Left colon (tissue), 2 donors: Measurements from ENCODE around the gene MYBPC3. TPM values are rescaled to one million over a fixed set of nuclear protein-coding genes. Genes with fewer than 3 reads are reported as not detected.
A peak's percentile ranks its signal among the peaks of the same experiment; 100 is the strongest.

Experiments
- ATAC-seq: fragments of 200-7000 bp; cut with Tn5 transposase; one replicate; pipeline ENCODE4 v1.9.1; 2020; ENCODE audit warnings: mild to moderate bottlenecking, moderate library complexity
- DNase-seq, 2 donors: peaks; one replicate each; pipeline ENCODE4 v3.0.0-alpha.2; 2020
- intact Hi-C, 2 donors: fragments of 100-400 bp; cut with DNase I in 1 of 2; cut with micrococcal nuclease in 1 of 2; formaldehyde crosslinking; loops; one replicate each; pipeline versions ENCODE4 v1.11.2 to v1.14.0; 2022; cut with DNase I, micrococcal nuclease
- total RNA-seq, 2 donors: library from RNA; stranded (reverse); fragmentation: NEBNext Ultra II Directional; extraction: Animal tissue kit (Norgen Biotek cat#: 25700); gene quantifications; one replicate each; pipeline ENCODE4 v1.2.1, GENCODE V29; 2021
- donor health status: DM: no; HTN: no; CAD: no.
- donor health status: DM: yes; HTN: yes; CAD: no.

Gene MYBPC3
- total RNA-seq, 2 donors from 2014 or later = not detected

DNA sequence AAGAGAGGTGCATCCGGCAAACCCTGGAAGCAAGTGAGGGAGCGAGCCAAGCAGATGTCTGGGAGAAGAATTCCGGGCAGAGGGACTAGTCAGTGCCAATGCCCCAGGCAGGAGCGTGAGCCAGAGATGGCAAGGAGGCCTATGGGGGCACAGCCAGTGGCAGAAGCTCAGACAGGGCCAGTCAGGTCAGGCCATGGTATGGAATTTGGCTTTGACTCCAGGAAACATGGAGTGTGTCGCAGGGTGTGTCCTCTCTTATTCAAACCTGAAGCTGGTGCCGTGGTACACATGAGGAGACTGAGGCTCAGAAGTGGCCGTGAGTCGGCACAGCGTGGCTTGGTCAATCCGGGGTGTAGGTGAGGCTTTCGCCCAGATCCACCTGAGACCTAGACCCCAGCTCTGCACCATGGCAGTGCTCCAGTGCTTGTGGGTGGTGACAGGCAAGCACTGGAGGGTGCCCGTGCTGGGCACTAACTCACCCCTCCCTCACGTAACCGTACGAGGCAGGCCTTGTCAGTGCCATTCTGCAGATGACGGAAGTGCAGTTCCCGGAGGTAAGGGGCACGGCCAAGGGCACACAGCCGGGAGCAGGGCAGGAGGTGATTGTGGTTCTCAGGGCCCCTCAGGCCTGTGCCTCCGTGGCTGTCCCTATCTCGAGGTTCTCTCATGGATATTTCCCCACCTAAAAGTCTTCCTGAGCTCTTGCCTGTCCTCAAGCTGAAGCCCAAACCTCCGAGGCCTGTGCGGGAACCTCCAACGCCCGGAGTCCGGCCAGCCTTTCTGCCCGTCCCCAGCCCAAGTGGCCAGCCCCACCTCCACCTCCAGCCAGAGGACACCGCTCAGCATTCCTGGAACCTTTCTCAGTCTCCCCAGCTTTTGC lies 36.4 kb upstream of the MYBPC3 start:
- ATAC-seq = no peak
- intact Hi-C loops = no loop called here
- no peak for DNase-seq

DNA sequence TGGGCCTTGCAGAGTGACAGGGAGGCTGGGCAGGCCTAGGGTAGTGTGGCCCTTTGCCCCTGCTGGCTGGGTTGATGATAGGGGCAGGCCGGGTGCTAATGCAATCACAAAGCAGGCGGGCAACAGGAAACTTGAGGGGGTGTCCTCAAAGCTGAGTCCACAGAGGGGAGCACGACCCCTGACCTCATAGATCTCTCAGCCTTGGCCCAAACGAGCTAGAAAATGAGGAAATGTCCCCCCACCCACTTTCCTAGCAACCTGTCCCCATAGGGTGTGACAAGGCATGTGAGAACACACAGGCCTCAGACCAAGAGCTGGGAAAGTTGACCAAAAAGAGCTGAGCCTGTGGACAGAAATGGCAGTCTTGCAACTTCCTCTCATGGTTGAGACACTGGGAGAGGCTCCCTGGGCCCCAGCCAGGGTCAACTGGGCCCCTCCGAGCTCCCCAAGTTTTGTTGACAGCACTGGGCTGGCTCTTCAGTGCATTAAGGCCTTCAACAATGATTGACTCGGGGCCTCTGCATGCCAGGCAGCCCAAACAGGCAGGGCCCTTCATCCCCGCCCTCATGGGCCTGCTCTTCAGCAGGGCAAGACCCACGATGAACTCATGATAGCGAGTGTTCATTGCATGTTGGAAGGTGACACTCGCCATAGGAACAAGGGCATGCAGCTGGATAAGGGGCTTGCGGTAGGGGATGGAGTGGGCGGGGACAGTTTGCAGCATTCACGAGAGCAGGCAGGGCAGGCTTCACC lies 35.6 kb upstream of the MYBPC3 start:
- no peak for ATAC-seq
- intact Hi-C loops = no loop called here
- DNase-seq = no peak

DNA sequence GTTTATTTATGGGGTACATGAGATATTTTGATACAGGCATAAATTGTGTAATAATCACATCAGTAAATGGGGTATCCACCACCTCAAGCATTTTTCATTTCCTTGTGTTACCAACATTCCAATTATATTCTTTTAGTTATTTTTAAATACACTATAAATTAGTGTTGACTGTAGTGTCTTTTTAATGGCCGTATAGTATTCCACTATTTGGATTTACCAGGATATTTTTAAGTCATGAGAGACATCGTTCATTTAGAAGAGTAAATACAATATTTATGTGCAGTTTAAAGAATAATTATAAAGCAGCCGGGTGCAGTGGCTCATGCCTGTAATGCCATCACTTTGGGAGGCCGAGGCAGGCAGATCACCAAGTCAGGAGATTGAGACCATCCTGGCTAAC lies 32.0 kb upstream of the MYBPC3 start:
- intact Hi-C loops = no loop called here

DNA sequence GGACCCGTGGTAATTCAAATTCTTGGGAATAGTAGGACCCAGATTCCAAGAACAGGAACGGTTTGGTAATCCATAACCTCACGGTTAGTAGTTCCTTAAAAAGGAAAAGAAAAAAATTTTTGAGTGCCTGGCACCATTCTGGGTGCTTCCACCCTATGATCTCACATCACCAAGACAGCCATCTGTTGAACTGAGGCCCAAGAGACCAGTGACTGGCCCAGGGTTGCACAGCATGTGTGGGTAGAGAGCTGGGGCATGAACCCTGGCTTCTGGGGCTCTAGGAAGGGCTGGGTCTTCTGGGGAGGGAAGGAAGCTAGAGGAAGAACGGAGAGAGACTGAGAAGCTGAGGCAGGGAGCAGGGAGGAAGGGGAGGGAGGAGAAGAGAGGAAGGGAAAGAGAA lies 30.6 kb upstream of the MYBPC3 start:
- DNase-seq (no peak), ATAC-seq (no peak)
- intact Hi-C loops = no loop called here

More for the DNA sequence above, 32.0 kb upstream of the MYBPC3 start:
- ATAC-seq (no peak), DNase-seq (no peak)

DNA sequence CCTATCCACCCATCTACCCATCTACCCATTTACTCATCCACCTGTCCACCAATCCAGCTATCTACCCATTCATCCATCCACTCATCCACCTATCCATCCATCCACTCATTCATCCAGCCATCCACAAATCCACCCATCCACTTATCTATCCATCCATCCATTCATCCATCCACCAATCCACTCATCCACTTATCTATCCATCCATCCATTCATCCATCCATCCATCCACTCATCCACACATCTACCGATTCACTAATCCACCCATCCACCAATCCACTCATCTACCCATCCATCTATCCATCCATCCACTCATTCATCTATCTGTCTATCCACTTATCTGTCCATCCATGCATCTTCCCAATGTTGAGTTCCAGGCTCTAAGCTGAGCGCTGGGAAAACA lies 27.6 kb upstream of the MYBPC3 start:
- DNase-seq = no peak
- intact Hi-C loops = no loop called here
- ATAC-seq = no peak

DNA sequence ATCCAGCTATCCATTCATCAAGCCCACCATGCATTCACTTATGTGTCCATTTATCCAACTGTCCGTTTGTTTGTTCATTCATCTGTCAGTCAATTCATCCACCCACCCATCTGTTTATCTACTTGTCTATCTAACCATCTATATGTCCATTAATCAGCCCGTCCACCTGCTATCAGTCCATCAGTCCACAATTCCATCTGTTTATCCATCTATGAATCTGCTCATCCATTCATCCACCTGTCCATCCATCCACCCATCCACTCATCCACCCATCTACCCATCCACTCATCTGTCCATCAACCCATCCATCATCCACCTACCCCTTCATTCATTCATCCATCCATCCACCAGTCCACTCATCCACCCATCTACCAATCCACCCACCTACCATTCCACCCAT lies 26.8 kb upstream of the MYBPC3 start:
- DNase-seq = no peak
- ATAC-seq = no peak
- intact Hi-C loops = loop anchor here (10.0 kb wide), 2 partner anchors 65 to 75 kb away; partner anchors contain the start of gene RAPSN (in 1 of the 2)

DNA sequence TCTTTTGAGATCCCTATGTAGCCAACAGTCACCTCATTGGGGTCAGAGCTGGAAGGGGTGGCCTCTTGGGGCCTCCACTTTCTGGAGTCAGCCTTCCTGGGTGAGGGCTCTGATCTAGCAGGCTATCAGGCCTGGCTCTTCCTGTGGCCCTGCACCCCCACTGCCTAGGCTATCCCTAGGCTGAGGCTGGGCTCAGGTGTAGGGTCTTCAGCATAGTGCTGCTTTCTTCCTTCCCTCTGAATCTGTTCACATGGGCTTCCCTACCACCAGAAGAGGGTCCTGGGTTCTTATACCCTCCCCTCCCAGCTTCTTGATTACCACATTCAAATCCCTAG lies 26.3 kb upstream of the MYBPC3 start:
- DNase-seq (no peak), ATAC-seq (no peak)
- intact Hi-C loops = loop anchor here (10.0 kb wide), 2 partner anchors 66 to 76 kb away; partner anchors contain the start of gene RAPSN (in 1 of the 2)

DNA sequence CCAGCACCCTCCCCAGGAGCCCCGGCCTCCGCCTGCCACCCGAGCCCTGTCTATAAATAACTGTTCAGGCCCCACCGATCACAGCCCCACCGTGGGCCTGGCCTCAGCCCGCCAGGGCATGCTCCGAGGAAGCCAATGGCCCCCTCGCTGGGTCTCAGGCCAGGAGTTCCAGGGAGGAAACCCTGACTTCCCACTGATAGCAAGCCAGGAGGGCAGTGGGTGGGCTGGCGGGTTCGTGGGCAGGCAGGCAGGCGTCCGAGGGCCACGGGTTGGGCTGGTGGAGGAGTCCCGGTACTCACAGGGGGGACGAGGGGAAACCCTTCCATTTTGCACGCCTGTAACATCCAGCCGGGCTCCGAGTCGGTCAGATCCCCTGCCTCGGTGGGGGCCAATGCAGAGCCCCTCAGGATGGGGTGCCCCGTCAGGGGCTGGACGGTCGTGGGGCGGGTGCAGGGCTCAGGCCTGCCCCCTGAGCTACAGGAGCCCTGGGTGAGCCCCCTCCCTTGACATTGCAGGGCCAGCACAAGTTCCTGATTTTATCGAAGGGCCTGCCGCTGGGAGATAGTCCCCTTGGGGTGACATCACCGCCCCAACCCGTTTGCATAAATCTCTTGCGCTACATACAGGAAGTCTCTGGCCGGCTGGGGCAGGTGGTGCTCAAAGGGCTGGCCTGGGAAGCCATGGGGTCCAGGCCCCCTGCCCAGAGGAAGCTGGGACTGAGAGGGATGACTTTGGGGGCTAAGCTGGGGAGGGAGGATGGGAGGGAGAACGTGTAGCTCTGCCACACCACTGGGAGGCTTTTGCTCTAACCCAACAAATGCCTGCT lies 25.7 kb upstream of the MYBPC3 start, which contains the start of gene SPI1:
SPI1 (minus strand) TSS at position 538 of the 826 bp plus-strand sequence; CDS start at position 344, 194 bp downstream.
- ATAC-seq (peak; percentile 28), DNase-seq (peak; percentile 68 to 72)
- intact Hi-C loops = loop anchor here (10.0 kb wide), 2 partner anchors 67 to 77 kb away; partner anchors contain the start of gene RAPSN (in 1 of the 2)

DNA sequence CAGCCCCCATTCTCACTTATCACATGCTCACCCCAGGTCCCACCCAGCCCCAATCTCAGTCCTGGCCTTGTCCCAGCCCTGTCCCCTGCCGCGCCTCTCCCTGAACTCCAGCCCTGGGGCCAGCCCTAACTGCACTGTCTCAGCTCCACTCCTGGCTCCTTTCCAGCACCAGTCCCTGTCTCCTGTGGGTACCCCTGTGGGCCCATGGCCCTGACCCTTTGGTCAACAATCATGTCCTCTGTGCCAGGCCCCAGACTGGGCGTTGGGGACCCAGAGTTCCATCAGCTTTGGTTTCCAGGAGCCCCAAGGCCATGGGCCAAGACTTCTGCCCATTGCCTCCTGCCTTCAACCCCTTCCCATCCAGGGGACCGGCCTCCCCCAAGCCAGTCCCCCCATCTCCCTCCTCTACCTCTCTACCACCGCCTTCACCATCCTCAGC lies 25.1 kb upstream of the MYBPC3 start:
- ATAC-seq (no peak), DNase-seq (no peak)
- intact Hi-C loops = loop anchor here (10.0 kb wide), 2 partner anchors 67 to 77 kb away; partner anchors contain the start of gene RAPSN (in 1 of the 2)

DNA sequence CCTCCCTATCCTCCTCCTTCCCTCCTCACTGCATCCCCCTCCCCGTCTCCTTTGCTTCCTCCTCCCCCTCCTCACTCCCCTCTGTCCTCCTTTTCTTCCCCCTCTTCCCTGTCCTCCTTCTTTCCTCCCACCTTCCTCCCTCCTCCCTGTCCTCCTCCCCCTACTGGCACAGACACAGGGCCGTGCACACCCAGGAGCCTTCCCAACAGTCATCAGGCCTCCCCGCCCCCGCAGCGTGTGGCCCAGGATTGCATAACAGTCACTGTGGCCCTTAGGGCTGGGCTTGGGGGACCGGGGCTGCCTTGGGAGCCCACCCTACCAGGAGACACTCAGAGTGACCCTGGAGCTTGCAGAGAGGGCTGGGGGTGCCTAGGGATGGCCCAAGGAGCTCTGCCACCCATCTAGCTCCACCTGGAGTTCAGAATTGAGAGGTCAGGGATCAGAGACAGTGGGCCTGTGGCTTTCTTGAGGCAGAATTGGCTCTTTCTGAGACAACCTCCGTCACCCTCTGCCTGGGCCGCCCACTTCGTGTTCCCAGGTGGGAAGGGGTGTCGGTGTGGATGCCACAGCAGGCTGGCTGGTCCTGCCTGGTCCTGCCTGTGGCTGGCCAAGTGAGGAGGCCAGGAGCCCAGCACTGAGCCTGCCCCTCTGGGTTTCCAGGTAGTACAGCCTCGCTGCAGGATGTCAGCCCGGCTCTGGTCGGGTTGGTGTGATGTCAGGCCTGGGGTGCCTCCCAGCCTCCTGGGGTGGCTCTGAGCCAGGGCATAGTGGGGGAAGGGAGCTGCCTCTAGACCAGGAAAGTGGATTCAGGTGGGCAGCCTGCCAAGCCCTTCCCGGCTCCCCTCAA lies 24.2 kb upstream of the MYBPC3 start:
- intact Hi-C loops = loop anchor here (10.0 kb wide), 2 partner anchors 68 to 78 kb away; partner anchors contain the start of gene RAPSN (in 1 of the 2)
- no peak for ATAC-seq
- peak in 1 of 2 donors; percentile 41 for DNase-seq

DNA sequence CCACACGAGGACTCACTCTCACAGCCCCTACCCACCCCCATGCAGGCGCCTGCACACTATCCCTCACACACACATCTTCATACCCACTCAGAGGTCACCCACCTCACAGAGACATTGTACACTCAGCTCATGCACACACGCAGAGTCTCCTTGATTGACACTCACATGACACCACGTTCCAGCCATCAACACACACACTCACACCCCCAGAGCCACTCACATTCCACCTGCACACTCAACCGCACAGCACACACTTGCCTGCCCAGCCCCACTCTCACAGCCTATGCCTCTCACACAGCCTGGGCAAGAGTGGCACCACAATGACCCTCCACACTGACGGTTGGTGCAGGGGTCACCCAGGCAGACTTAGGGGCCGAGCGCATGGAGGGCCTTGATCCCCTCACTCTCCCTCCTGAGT lies 23.6 kb upstream of the MYBPC3 start:
- intact Hi-C loops = loop anchor here (10.0 kb wide), 2 partner anchors 69 to 79 kb away; partner anchors contain the start of gene RAPSN (in 1 of the 2)
- no peak for ATAC-seq
- DNase-seq = no peak

DNA sequence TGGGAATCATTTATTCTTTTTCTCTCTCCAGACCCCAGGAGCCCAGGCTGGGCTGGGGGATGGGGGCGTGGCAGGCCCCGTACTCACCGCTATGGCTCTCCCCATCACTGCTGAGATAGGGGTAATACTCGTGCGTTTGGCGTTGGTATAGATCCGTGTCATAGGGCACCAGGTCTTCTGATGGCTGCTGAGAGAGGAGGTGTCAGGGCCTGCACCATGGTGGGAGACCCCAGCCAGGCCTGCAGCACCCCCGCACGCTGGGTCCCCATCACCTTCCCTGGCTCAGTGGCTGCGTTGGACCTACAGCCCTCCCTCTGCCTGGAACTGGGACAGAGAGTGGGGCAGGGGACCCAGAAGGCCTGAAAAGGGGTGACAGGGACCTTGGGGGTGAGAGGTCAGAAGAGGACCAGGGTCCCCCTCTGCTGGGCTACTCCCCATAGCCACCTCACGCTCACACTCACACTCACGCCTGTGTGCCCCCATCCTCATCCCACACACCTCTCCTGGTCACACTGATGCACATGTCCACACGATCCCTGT lies 23.1 kb upstream of the MYBPC3 start:
- DNase-seq (no peak), ATAC-seq (no peak)

DNA sequence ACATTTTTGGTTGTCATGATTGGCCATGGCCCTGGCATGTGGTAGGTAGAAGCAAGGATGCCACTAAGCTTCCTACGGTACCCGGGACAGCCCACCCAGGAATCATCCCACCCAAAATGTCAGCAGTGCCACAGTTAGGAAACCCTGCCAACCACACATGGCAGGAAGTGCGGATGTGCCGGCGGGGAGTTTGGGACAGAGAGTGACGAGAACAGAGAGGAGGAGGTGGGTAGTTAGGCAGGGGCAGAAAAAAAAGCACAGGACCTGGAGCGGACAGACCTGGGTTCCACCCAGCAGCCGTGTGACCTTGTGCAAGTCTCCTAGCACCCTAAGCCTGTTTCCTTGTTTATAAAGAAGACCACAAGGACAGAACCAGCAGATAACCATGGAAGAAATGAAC lies 22.5 kb upstream of the MYBPC3 start:
- intact Hi-C loops = loop anchor here (10.0 kb wide), 2 partner anchors 70 to 80 kb away; partner anchors contain the start of gene RAPSN (in 1 of the 2)
- DNase-seq (no peak), ATAC-seq (no peak)

More for the DNA sequence above, 23.1 kb upstream of the MYBPC3 start:
- intact Hi-C loops = loop anchor here (10.0 kb wide), 2 partner anchors 69 to 79 kb away; partner anchors contain the start of gene RAPSN (in 1 of the 2)

DNA sequence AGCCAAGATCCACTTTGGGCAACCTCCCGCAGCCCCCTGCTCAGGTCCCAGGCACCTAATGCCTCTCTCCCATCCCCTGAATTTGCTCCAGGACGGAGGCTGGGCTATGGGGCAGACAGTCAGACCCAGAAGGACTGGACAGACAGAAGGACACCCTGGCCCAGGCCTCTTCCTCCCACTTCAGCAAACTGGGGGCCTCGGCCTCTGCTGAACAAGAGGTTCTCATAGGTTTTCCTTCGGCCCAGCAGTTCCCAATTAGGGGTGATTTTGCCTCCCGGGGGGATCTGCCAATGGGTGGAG lies 22.2 kb upstream of the MYBPC3 start:
- intact Hi-C loops = loop anchor here (10.0 kb wide), 2 partner anchors 70 to 80 kb away; partner anchors contain the start of gene RAPSN (in 1 of the 2)
- DNase-seq (no peak), ATAC-seq (no peak)

DNA sequence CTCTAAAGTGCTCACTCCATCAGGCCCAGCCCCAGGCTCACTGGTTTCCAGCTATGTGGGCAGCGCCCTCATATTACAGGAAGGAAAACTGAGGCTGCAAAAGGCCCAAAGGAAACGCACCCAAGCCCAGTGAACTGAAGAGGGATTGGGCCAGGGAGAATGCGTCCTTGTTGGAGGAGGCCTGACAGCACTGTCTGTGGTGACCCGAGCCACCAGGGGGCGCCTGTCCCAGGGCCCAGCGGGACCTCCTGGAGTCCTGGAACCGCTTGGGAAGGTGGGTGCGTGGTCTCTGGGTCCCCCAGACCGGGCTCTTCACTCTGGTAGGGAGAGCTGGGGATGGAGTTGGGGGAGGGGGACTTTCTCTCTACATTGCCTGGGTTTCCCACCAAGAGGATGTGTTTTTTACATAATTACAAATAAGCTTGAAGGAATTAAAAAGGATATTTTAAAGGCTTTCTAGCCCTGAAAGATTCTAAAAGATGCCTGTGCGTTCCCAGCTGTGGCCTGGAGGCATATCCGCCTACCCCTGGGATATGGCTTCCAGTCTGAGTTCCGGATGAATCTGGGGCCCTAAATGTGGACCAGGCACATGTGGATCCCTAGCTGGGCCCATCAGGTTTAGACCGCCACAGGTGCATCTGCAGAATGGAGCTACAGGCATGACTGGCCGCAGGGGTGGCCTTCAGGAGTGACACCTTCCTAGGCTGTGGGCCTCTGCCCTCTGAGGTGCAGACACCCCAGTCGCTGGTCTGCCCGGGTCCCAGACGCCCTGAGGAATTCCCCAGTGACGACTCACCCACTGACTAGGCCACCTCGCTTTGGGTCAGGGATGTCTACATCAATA lies 21.6 kb upstream of the MYBPC3 start:
- peak; percentile 65 to 89 for DNase-seq
- intact Hi-C loops = loop anchor here (10.0 kb wide), 2 partner anchors 71 to 81 kb away; partner anchors contain the start of gene RAPSN (in 1 of the 2)
- ATAC-seq = peak; percentile 91

DNA sequence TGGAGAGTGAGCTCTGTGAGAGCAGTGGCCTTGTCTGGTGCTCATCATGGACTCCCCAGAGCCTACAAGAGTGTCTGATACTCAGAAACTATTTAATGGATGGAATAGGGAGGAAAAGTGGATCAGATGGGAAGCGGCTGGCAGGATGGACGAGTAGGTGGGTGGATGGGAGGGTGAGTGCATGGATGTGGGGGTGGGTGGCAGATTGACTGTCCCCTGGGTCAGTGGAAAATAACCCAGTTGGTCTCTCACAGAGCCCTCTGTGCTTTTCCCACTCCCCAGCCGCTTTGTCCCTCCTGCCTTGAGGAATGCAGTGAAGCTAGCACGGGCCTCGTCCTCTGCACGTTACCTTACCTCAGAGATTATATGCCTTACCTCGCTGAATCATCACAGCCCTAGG lies 19.9 kb upstream of the MYBPC3 start:
- no peak for DNase-seq
- no peak for ATAC-seq
- intact Hi-C loops = loop anchor here (10.0 kb wide), 2 partner anchors 72 to 82 kb away; partner anchors contain the start of gene RAPSN (in 1 of the 2)
